NT2/D1 (cell line): ENCODE results near the gene CEACAM21.

Experiments used
- SUZ12 ChIP-seq: IDR thresholded peaks from 2 replicates; pipeline ENCODE4 v1.6.1; 2011; ENCODE audit not compliant: insufficient read length, insufficient read depth; ENCODE audit errors: extremely low read depth
- ZNF274 ChIP-seq: IDR thresholded peaks from 2 replicates; pipeline ENCODE4 v1.6.1; 2011; ENCODE audit warnings: mild to moderate bottlenecking, low read depth, low read length

- TF ChIP-seq SUZ12 (no peak), ZNF274 (no peak)
Measured at GRCh38 chr19:41542622-41543021, 33.3 kb upstream of the CEACAM21 start.
